ENCODE measurements around the gene AQP11.
A peak's percentile ranks its signal among the peaks of the same experiment; 100 is the strongest.
"Not testable (repeated sequence)": the region's sequence is repeated elsewhere in the genome, so short reads cannot be mapped to it uniquely, and the experiment has no call there.

Gene AQP11

GRCh38 chr11:77589521-77590193 is at the start of gene AQP11:
AQP11 (plus strand) TSS chr11:77589953; CDS start chr11:77589993, 40 bp downstream.
- no peaks in the 10 kb centered on the region for H3K36me3 ChIP-seq (ENCODE audit: control insufficient read depth, insufficient read depth, low read length)
- H3K4me1 ChIP-seq (ENCODE audit: control insufficient read depth, insufficient read depth, low read length), result peaks cover 11% of the 10 kb centered on the region
- H3K27me3 ChIP-seq (ENCODE audit: control insufficient read depth, insufficient read depth, low read length), result peaks cover 16% of the 10 kb centered on the region
- H3K27ac ChIP-seq (ENCODE audit: low read depth, low read length), result no peak within 1 kb of the TSS
- peak within 1 kb of the TSS; percentile 63 for H3K9ac ChIP-seq (ENCODE audit: low read length)
- H3K9me3 ChIP-seq (ENCODE audit: control insufficient read depth, insufficient read depth, low read depth, low read length), result no peaks in the 10 kb centered on the region; the same call in 1 of the 2 replicates
- peak within 1 kb of the TSS; percentile 83 for H3K4me3 ChIP-seq (ENCODE audit: low read depth, low read length)

- Histone ChIP-seq H3K9ac (ENCODE audit: low read length) (no peak overlapping the region), H3K27me3 (ENCODE audit: control insufficient read depth, insufficient read depth, low read length) (no peaks in the 10 kb centered on the region), H3K4me3 (ENCODE audit: low read depth, low read length) (no peak overlapping the region), H3K9me3 (ENCODE audit: control insufficient read depth, insufficient read depth, low read depth, low read length) (no peaks in the 10 kb centered on the region), H3K36me3 (ENCODE audit: control insufficient read depth, insufficient read depth, low read length) (no peaks in the 10 kb centered on the region), H3K4me1 (ENCODE audit: control insufficient read depth, insufficient read depth, low read length) (peaks cover 3% of the 10 kb centered on the region), H3K27ac (ENCODE audit: low read depth, low read length) (no peak overlapping the region)
Measured at GRCh38 chr11:77542296-77542695, 47.5 kb upstream of the AQP11 start.

- Histone ChIP-seq H3K4me3 (ENCODE audit: low read depth, low read length) (no peak overlapping the region), H3K36me3 (ENCODE audit: control insufficient read depth, insufficient read depth, low read length) (no peaks in the 10 kb centered on the region), H3K9ac (ENCODE audit: low read length) (peak overlapping the region; percentile 61), H3K4me1 (ENCODE audit: control insufficient read depth, insufficient read depth, low read length) (peaks cover 21% of the 10 kb centered on the region), H3K9me3 (ENCODE audit: control insufficient read depth, insufficient read depth, low read depth, low read length) (peaks cover 3% of the 10 kb centered on the region; the same call in 1 of the 2 replicates), H3K27ac (ENCODE audit: low read depth, low read length) (peak overlapping the region; percentile 80), H3K27me3 (ENCODE audit: control insufficient read depth, insufficient read depth, low read length) (no peaks in the 10 kb centered on the region)
Measured at GRCh38 chr11:77547047-77547836, 42.5 kb upstream of the AQP11 start.

GRCh38 chr11:77547863-77548551 is 41.7 kb upstream of the AQP11 start:
- Histone ChIP-seq H3K9me3 (ENCODE audit: control insufficient read depth, insufficient read depth, low read depth, low read length) (peaks cover 5% of the 10 kb centered on the region; the same call in 1 of the 2 replicates), H3K9ac (ENCODE audit: low read length) (peak overlapping the region; percentile 61), H3K36me3 (ENCODE audit: control insufficient read depth, insufficient read depth, low read length) (no peaks in the 10 kb centered on the region), H3K4me3 (ENCODE audit: low read depth, low read length) (peak overlapping the region; percentile 29), H3K27ac (ENCODE audit: low read depth, low read length) (peak overlapping the region; percentile 80), H3K4me1 (ENCODE audit: control insufficient read depth, insufficient read depth, low read length) (peaks cover 21% of the 10 kb centered on the region), H3K27me3 (ENCODE audit: control insufficient read depth, insufficient read depth, low read length) (no peaks in the 10 kb centered on the region)

- H3K9ac ChIP-seq (ENCODE audit: low read length), result no peak overlapping the region
- H3K36me3 ChIP-seq (ENCODE audit: control insufficient read depth, insufficient read depth, low read length), result no peaks in the 10 kb centered on the region
- no peak overlapping the region; the same call in 1 of the 2 replicates for H3K27ac ChIP-seq (ENCODE audit: low read depth, low read length)
- no peaks in the 10 kb centered on the region for H3K27me3 ChIP-seq (ENCODE audit: control insufficient read depth, insufficient read depth, low read length)
- peaks cover 7% of the 10 kb centered on the region for H3K9me3 ChIP-seq (ENCODE audit: control insufficient read depth, insufficient read depth, low read depth, low read length)
- peaks cover 21% of the 10 kb centered on the region for H3K4me1 ChIP-seq (ENCODE audit: control insufficient read depth, insufficient read depth, low read length)
- H3K4me3 ChIP-seq (ENCODE audit: low read depth, low read length), result no peak overlapping the region
Measured at GRCh38 chr11:77548552-77549445, 41.0 kb upstream of the AQP11 start.

- not testable (repeated sequence) for H3K4me3 ChIP-seq (ENCODE audit: low read depth, low read length); H3K27ac ChIP-seq (ENCODE audit: low read depth, low read length); H3K9ac ChIP-seq (ENCODE audit: low read length); H3K36me3 ChIP-seq (ENCODE audit: control insufficient read depth, insufficient read depth, low read length); H3K27me3 ChIP-seq (ENCODE audit: control insufficient read depth, insufficient read depth, low read length)
- Histone ChIP-seq H3K4me1 (ENCODE audit: control insufficient read depth, insufficient read depth, low read length) (peaks cover 21% of the 10 kb centered on the region), H3K9me3 (ENCODE audit: control insufficient read depth, insufficient read depth, low read depth, low read length) (peaks cover 17% of the 10 kb centered on the region)
Measured at GRCh38 chr11:77551426-77551825, 38.3 kb upstream of the AQP11 start.

- Histone ChIP-seq H3K36me3 (ENCODE audit: control insufficient read depth, insufficient read depth, low read length) (no peaks in the 10 kb centered on the region), H3K27me3 (ENCODE audit: control insufficient read depth, insufficient read depth, low read length) (no peaks in the 10 kb centered on the region), H3K9me3 (ENCODE audit: control insufficient read depth, insufficient read depth, low read depth, low read length) (peaks cover 15% of the 10 kb centered on the region), H3K27ac (ENCODE audit: low read depth, low read length) (no peak overlapping the region), H3K9ac (ENCODE audit: low read length) (no peak overlapping the region), H3K4me1 (ENCODE audit: control insufficient read depth, insufficient read depth, low read length) (peaks cover 2% of the 10 kb centered on the region; the same call in 1 of the 2 replicates), H3K4me3 (ENCODE audit: low read depth, low read length) (no peak overlapping the region)
Measured at GRCh38 chr11:77557553-77557952, 32.2 kb upstream of the AQP11 start.

GRCh38 chr11:77558380-77558779 is 31.4 kb upstream of the AQP11 start:
- Histone ChIP-seq H3K9me3 (ENCODE audit: control insufficient read depth, insufficient read depth, low read depth, low read length) (peaks cover 13% of the 10 kb centered on the region), H3K36me3 (ENCODE audit: control insufficient read depth, insufficient read depth, low read length) (no peaks in the 10 kb centered on the region), H3K27me3 (ENCODE audit: control insufficient read depth, insufficient read depth, low read length) (no peaks in the 10 kb centered on the region), H3K4me3 (ENCODE audit: low read depth, low read length) (no peak overlapping the region), H3K27ac (ENCODE audit: low read depth, low read length) (no peak overlapping the region), H3K9ac (ENCODE audit: low read length) (no peak overlapping the region), H3K4me1 (ENCODE audit: control insufficient read depth, insufficient read depth, low read length) (peaks cover 2% of the 10 kb centered on the region; the same call in 1 of the 2 replicates)

- no peaks in the 10 kb centered on the region for H3K27me3 ChIP-seq (ENCODE audit: control insufficient read depth, insufficient read depth, low read length)
- no peak overlapping the region for H3K4me3 ChIP-seq (ENCODE audit: low read depth, low read length)
- no peak overlapping the region for H3K27ac ChIP-seq (ENCODE audit: low read depth, low read length)
- H3K9me3 ChIP-seq (ENCODE audit: control insufficient read depth, insufficient read depth, low read depth, low read length), result peaks cover 4% of the 10 kb centered on the region; the same call in 1 of the 2 replicates
- H3K4me1 ChIP-seq (ENCODE audit: control insufficient read depth, insufficient read depth, low read length), result peaks cover 2% of the 10 kb centered on the region; the same call in 1 of the 2 replicates
- no peaks in the 10 kb centered on the region for H3K36me3 ChIP-seq (ENCODE audit: control insufficient read depth, insufficient read depth, low read length)
- H3K9ac ChIP-seq (ENCODE audit: low read length), result no peak overlapping the region
Measured at GRCh38 chr11:77559686-77560401, 29.9 kb upstream of the AQP11 start.

GRCh38 chr11:77560605-77561004 is 29.1 kb upstream of the AQP11 start:
- H3K9me3 ChIP-seq (ENCODE audit: control insufficient read depth, insufficient read depth, low read depth, low read length), result no peaks in the 10 kb centered on the region
- peaks cover 2% of the 10 kb centered on the region; the same call in 1 of the 2 replicates for H3K4me1 ChIP-seq (ENCODE audit: control insufficient read depth, insufficient read depth, low read length)
- no peak overlapping the region for H3K27ac ChIP-seq (ENCODE audit: low read depth, low read length)
- H3K4me3 ChIP-seq (ENCODE audit: low read depth, low read length), result no peak overlapping the region
- H3K9ac ChIP-seq (ENCODE audit: low read length), result no peak overlapping the region
- no peaks in the 10 kb centered on the region for H3K36me3 ChIP-seq (ENCODE audit: control insufficient read depth, insufficient read depth, low read length)
- H3K27me3 ChIP-seq (ENCODE audit: control insufficient read depth, insufficient read depth, low read length), result no peaks in the 10 kb centered on the region
